HG03097 (cell line): ENCODE measurements around the gene CCDC74B.
"Not testable (repeated sequence)": the region's sequence is repeated elsewhere in the genome, so short reads cannot be mapped to it uniquely, and the experiment has no call there.

Experiments used
- ATAC-seq: cut with Tn5 transposase; IDR thresholded peaks from one replicate; pipeline ENCODE4 v1.9.1; 2021; ENCODE audit not compliant: unreplicated experiment, low FRiP score

Gene CCDC74B

DNA sequence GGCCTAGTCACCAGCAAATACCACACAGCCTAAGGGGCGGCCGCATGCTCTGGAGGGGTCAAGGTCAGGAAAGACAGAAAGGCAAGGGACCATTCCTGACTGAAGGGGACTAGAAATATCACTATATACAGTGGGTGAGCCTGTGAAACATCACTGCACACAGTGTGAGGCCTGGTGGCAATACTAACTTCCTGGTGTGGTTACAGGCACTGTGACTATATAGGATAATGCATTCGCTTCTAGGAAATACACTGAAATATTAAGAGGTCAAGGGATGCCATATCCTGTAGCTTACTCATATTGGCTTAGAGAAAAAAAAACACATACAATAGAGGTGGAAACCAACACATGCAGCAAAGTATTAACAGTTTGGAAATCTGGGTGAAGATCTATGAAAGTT, 24.3 kb upstream of the CCDC74B start:
- ATAC-seq = not testable (repeated sequence)

GRCh38 chr2:130166611-130167010, 21.7 kb upstream of the CCDC74B start:
- ATAC-seq = not testable (repeated sequence)

GRCh38 chr2:130165293-130166016, 20.5 kb upstream of the CCDC74B start:
- no peak for ATAC-seq

DNA sequence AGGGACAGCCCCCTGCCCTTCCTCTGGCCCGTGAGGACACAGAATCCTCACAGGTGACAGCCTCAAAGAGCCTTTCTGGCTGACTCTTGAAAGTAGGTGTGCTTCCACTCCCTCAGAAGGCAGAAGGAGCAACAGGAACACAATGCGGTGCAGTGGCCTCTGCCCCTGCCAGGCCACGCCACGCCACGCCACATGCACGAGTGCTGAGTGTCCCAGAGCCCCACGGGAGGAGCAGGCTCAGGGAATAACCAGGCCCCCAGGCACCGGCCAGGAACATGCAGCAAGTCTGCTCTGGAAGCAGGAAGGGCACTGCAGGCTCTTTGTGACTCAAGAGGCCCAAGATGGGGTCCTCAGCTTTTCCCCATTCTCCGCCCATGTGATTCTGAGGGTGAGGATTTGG, 18.1 kb upstream of the CCDC74B start:
- no peak for ATAC-seq

DNA sequence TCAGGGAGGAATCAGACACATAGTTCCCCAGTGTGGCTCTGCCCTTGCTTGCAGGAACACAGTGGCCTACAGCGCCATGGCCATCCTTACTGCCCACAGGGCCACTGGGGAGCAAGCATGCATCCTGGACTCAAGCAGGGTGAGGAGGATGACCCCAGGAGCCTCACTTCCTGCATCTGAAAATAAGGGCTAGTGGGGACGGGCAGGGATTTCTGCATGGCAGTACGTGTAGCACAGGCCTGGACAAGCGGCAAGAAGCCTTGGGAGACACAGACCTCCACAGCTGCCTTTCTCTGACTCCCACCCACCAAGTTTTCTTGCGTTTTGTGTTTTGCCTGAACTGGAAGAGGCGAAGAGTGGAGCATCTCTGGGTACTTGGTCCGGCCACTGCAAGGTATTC, 17.6 kb upstream of the CCDC74B start:
- ATAC-seq = not testable (repeated sequence)

GRCh38 chr2:130160838-130161705, 16.2 kb upstream of the CCDC74B start:
- ATAC-seq = not testable (repeated sequence)

- ATAC-seq = no peak
These were observed 15.2 kb upstream of the CCDC74B start for GRCh38 chr2:130160131-130160530.

DNA sequence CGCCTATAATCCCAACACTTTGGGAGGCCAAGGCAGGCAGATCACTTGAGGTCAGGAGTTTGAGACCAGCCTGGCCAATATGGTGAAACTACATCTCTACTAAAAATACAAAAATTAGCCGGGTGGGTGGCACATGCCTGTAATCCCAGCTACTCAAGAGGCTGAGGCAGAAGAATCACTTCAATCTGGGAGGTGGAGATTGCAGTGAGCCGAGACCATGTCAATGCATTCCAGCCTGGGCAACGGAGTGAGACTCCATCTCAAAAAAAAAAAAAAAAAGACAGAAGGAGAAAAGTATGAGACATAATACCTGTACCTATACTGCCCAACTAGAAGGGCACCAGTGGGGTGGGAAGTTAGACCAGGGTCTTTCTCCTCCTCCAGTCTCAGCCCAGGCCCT, 14.5 kb upstream of the CCDC74B start:
- ATAC-seq = not testable (repeated sequence)

GRCh38 chr2:130158631-130159030, 13.7 kb upstream of the CCDC74B start:
- ATAC-seq = no peak

DNA sequence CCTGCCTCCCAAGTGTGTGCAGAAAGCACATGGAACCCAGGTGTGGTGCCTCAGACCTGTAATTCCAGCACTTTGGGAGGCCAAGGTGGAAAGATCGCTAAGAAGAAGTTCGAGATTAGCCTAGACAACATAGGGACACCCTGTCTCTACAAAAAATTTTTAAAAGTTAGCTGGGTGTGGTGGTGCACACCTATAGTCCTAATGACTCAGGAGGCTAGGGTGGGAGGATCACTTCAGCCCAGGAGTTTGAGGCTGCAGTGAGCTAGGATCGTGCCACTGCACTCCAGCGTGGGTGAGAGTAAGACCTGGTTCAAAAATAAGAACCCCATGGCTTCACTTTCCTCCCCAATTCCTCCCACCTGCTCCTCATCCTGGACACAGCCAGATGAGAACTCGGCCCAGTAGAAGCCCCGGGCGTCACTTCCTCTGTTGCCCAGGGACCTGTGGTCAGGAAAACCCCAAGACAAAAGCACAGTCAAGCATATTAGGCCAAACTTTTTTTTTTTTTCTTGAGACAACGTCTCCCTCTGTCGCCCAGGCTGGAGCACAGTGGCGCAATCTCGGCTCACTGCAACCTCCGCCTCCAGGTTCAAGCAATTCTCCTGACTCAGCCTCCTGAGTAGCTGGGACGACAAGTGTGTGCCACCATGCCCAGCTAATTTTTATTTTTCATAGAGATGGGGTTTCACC, 13.1 kb upstream of the CCDC74B start:
- peak; percentile 85 for ATAC-seq

- peak; percentile 41 for ATAC-seq
These were observed 12.4 kb upstream of the CCDC74B start for GRCh38 chr2:130157354-130157753.

DNA sequence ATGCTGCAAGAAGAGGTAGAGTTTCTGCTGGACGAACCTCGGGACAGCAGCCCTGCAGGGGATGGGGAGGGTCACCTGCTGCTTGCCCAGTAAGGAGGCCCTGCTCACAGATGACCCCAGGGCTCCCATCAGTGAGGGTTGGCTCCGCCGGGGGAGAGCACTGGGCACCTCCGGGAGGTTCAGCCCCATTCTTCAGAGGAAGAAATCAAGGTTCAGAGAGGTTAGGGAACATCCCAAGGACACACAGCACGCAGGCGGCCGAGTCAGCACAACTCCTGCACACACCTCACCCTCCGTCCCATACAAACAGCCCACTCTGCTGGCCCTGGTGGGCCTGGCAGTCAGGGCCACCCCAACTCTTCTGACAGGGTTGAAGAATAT, 11.7 kb upstream of the CCDC74B start:
- no peak for ATAC-seq

- ATAC-seq = not testable (repeated sequence)
These were observed 11.2 kb upstream of the CCDC74B start for GRCh38 chr2:130155956-130156623.

- ATAC-seq = no peak
These were observed 10.2 kb upstream of the CCDC74B start for GRCh38 chr2:130154773-130155765.

- ATAC-seq = not testable (repeated sequence)
These were observed 9.5 kb upstream of the CCDC74B start for GRCh38 chr2:130154423-130154770.

DNA sequence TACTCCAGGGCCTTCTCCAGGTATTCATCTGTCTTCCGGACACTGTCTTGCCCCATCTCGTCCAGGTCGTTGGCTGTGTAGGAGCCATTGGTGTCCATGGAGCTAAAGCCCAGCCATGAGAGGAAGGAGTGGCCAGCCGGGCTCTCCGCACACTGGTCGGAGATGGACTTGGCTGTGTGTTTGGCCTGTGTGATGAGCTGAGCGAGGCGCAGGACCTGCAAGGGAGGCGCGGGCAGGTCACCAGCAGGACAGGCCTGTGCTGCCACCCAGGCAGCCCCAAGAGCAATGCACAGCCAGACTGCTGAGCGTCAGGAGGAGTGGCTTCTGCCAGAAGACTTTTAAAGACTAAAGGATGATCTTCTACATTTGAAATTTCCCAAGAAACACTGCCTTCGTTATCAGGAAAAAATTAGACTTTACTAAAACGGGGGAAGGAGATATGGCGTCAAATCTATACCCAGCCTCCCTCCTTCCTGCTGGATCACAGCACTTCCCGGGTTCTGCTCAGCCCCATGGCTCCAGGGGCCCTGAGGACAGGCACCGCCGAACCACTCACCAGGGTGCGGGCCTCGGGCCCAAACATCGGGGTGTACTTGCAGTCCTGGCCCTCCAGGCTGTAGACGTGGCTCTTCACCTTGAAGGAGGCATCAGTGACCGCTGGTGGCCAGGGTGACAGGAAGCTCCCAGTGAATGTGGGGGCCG, 9.0 kb upstream of the CCDC74B start:
- ATAC-seq = not testable (repeated sequence)

GRCh38 chr2:130152816-130153595, 8.1 kb upstream of the CCDC74B start:
- ATAC-seq = no peak

GRCh38 chr2:130152136-130152815, 7.4 kb upstream of the CCDC74B start:
- ATAC-seq = not testable (repeated sequence)
